AG04449 (cell line): ENCODE measurements around the gene CSF2RB.
A peak's percentile ranks its signal among the peaks of the same experiment; 100 is the strongest.

ENCODE experiments used
- CTCF ChIA-PET: fragments of 350-600 bp; formaldehyde crosslinking; extraction: SDS; loops from one replicate; lab custom pipeline; 2021; ENCODE audit warnings: antibody characterized with exemption; lab: Yijun Ruan, JAX
- POLR2A ChIA-PET: fragments of 400-600, 350-600 bp; formaldehyde crosslinking; extraction: SDS; loops from one replicate; lab custom pipeline; 2020; ENCODE audit warnings: antibody characterized with exemption, inconsistent platforms; lab: Yijun Ruan, JAX
- DNase-seq: peaks from one replicate; pipeline ENCODE4 v3.0.0-alpha.2; 2010; ENCODE audit warnings: low read depth, low spot score
- H3K4me3 ChIP-seq: 2 replicates; pipeline ENCODE4 v1.5.1; 2011; ENCODE audit warnings: low read depth, mild to moderate bottlenecking, control low read depth, low read length
- CTCF ChIP-seq: IDR thresholded peaks from one replicate; pipeline ENCODE4 v1.5.1; 2011; ENCODE audit warnings: mild to moderate bottlenecking, moderate library complexity, low read length, control low read depth, inconsistent platforms; ENCODE audit not compliant: insufficient read depth; ENCODE audit errors: missing control alignments

CSF2RB gene

DNA sequence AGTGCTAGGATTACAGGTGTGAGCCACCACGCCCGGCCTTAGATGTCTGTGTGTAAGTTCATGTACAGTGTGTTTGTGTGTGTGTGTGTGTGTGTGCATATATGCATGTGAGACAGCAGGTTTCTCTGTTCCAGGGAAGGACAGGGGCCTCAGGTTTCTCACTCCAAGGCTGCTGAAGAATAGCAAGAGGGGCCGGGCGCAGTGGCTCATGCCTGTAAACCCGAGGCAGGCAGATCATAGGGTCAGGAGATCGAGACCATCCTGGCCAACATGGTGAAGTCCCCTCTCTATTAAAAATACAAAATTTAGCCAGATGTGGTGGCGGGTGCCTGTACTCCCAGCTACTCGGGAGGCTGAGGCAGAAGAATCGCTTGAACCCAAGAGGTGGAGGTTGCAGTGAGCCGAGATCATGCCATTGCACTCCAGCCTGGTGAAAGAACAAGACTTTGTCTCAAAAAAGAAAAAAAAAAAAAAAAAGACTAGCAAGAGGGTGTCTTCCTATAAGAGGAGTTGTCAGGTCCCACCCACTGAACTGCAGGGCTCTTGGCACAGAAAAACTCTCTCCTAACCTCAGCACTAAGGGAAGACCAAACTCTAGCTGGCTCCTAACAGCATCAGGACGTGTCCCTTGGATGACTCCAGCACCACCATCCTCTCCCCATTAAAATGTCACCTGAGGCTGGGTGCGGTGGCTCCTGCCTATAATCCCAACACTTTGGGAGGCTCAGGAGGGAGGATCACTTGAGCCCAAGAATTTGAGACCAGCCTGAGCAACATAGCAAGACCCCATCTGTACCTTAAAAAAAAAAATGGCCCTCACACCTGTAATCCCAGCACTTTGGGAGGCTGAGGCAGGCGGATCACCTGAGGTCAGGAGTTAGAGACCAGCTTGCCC is 65.8 kb downstream of the CSF2RB start:
- H3K4me3 ChIP-seq: no peak overlapping the region
- TF ChIP-seq CTCF: no peak
- ChIA-PET POLR2A (no interaction called here), CTCF (interaction anchor here (0.6 to 9.4 kb wide), 15 partner anchors 8 to 201 kb away, joined by 3 to 106 read pairs (median 5); partner anchors contain the start of gene NCF4)
- no peak for DNase-seq

DNA sequence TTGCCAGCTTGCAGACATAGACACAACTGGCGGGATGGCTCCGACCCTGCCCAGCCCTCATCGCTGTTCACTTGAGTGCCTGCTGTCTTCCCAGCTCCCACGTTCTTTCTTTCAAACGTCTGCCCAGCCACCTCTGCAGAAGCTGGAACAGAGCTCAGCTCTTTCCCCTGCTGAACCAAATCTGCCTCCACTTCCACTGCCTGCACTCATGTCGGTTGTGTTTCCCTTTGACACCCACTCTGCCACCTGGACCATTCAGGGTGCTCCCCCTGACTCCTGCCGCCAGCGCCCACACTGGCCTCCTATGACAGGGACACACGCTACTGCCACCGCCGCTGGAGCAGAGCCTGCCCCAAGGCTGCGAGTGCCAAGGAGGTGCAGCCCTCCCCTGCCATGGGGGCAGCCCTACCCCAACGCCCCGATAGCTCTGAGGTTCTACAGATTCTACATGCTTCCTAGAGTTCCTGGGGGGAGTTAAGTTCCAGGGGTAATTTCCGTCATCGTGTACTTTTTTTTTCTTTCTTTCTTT is 67.9 kb downstream of the CSF2RB start:
- ChIA-PET CTCF (interaction anchor here (0.7 to 9.4 kb wide), 8 partner anchors 10 to 199 kb away, joined by 3 to 106 read pairs (median 3); partner anchors contain the start of gene NCF4), POLR2A (no interaction called here)

DNA sequence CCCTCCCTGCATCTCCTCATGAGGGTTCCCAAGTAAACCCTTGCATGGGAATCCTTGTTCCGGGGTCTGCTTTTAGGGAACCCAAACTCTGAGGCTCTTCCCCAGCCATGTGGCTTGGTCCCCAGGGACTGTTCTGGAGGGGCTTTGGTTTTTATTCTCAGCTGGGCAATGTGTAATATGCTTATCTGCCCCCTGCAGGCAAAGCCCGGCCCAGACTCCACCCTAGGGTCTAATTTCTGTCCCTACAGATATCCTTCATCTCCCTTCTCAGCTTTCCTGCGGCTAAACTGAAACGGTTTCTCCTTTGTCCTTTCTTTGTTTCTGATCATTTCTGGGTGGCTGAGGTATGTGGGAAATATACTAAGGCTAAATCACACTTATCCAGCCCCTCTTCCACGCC is 68.7 kb downstream of the CSF2RB start:
- ChIA-PET CTCF (interaction anchor here (0.8 to 9.4 kb wide), 7 partner anchors 9 to 200 kb away, joined by 3 to 106 read pairs (median 3); partner anchors contain the start of gene NCF4), POLR2A (no interaction called here)
- TF ChIP-seq CTCF: no peak
- H3K4me3 ChIP-seq: no peak overlapping the region
- no peak for DNase-seq

More for the DNA sequence above, 67.9 kb downstream of the CSF2RB start:
- DNase-seq: no peak
- H3K4me3 ChIP-seq: no peak overlapping the region
- TF ChIP-seq CTCF: no peak

DNA sequence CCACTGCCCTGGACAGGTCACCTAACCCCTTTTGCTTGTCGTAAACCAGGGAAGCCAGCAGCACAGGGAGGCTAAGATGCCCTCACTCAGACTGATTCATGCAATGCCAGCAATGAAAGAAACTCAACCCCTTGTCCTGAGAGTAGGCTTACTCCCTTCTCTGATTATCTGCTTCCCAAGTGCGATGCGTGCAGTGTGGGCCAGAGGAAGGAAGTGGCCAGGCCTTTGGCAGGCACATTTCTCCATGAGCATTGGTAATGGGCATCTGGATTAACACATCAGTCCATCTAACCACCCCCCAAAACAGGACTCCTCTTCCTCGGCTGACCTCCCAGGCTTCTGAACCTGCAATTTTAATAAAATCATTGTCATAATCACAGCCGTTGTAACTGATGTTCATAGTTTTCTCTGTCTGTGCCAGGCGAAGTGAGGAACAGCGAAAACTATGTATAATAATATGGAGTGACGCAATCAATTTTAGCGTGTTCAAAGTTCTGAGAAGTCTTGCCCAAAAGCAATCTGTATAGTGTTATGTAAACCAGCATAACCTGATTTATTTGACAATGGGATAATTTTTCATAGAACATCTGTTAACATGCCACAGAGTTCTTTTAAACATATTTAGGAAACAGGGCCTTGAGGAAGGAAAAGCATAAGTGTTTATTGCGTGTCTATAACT is 71.9 kb downstream of the CSF2RB start:
- DNase-seq: no peak
- ChIA-PET CTCF (interaction anchor here (0.5 kb wide), 1 partner anchor 90 kb away, joined by 3 read pairs; no protein-coding TSS in a partner anchor), POLR2A (no interaction called here)
- TF ChIP-seq CTCF: no peak
- H3K4me3 ChIP-seq: no peak overlapping the region

GRCh38 chr22:36986242-36986821 is 72.9 kb downstream of the CSF2RB start:
- no peak overlapping the region for H3K4me3 ChIP-seq
- DNase-seq: no peak
- peak; percentile 28 for TF ChIP-seq CTCF
- ChIA-PET POLR2A (no interaction called here), CTCF (interaction anchor here (0.9 to 1.3 kb wide), 3 partner anchors 8 to 439 kb away, joined by 3 to 7 read pairs (median 4); no protein-coding TSS in a partner anchor)
